Activated naive CD8-positive, alpha-beta T cell treated with anti-CD3 and anti-CD28 coated beads, Interleukin-2, amount 50 U/mL, for 24 hours (primary cell): Measurements from ENCODE around the gene KRTAP12-3.
"Not testable (repeated sequence)": the region's sequence is repeated elsewhere in the genome, so short reads cannot be mapped to it uniquely, and the experiment has no call there.

Experiments used
- ATAC-seq: fragments of 150-1000 bp; cut with Tn5 transposase; one replicate; pipeline ENCODE4 v1.10.0; 2021
- DNase-seq: peaks from one replicate; pipeline ENCODE4 v3.0.0; 2021
- H3K27ac Mint-ChIP-seq: one replicate; pipeline ENCODE4 v1.8.0; 2021; ENCODE audit warnings: mild to moderate bottlenecking, mixed read lengths
- H3K27me3 Mint-ChIP-seq: one replicate; pipeline ENCODE4 v1.8.0; 2021; ENCODE audit warnings: mixed read lengths
- H3K36me3 Mint-ChIP-seq: one replicate; pipeline ENCODE4 v1.8.0; 2021; ENCODE audit warnings: low read depth, mixed read lengths
- H3K4me1 Mint-ChIP-seq: one replicate; pipeline ENCODE4 v1.8.0; 2021; ENCODE audit warnings: mixed read lengths
- H3K4me3 Mint-ChIP-seq: one replicate; pipeline ENCODE4 v1.8.0; 2021; ENCODE audit warnings: mild to moderate bottlenecking, moderate library complexity, mixed read lengths
- H3K9me3 Mint-ChIP-seq: one replicate; pipeline ENCODE4 v1.8.0; 2021; ENCODE audit warnings: mixed read lengths

The KRTAP12-3 gene, protein sequence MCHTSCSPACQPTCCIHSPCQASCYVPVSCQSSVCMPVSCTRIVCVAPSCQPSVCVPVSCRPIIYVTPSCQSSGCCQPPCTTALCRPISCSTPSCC

GRCh38 chr21:44657635-44658540, at the start of gene KRTAP12-3:
TSS of gene KRTAP12-3 (plus strand) at chr21:44657932. CDS start at chr21:44657980, 48 bp downstream.
- peak; percentile 38 for ATAC-seq
- peaks cover 54% of the 10 kb centered on the region for H3K4me1 Mint-ChIP-seq
- H3K4me3 Mint-ChIP-seq, result peak within 1 kb of the TSS; percentile 62
- peak within 1 kb of the TSS; percentile 72 for H3K27ac Mint-ChIP-seq
- no peaks in the 10 kb centered on the region for H3K27me3 Mint-ChIP-seq
- H3K9me3 Mint-ChIP-seq, result peaks cover 31% of the 10 kb centered on the region
- H3K36me3 Mint-ChIP-seq, result peaks cover 6% of the 10 kb centered on the region
- no peak for DNase-seq

DNA sequence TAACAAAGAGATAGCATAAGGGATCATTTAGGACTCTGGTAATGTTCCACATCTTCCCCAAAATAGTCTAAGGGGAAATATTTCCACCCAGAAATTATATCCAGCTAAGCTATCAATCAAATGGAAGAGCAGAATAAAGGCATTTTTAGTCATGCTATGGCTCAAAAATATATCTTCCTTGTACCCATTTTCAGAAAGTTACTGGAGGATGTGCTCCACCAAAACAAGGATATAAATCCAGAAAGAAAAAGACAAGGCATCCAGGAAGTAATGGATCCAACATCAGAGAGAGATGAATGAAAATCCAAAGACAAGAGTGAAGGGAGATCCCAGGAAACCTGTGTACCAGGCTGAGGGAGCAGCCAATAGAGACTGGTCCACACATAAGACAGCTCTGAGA, 48.5 kb upstream of the KRTAP12-3 start:
- no peaks in the 10 kb centered on the region for H3K27me3 Mint-ChIP-seq
- peaks cover 26% of the 10 kb centered on the region for H3K9me3 Mint-ChIP-seq
- no peak overlapping the region for H3K4me3 Mint-ChIP-seq
- no peaks in the 10 kb centered on the region for H3K4me1 Mint-ChIP-seq
- ATAC-seq (no peak), DNase-seq (no peak)
- H3K36me3 Mint-ChIP-seq, result peaks cover 3% of the 10 kb centered on the region
- H3K27ac Mint-ChIP-seq, result no peak overlapping the region

- H3K4me1 Mint-ChIP-seq, H3K36me3 Mint-ChIP-seq, H3K27ac Mint-ChIP-seq, ATAC-seq, DNase-seq, H3K27me3 Mint-ChIP-seq, H3K4me3 Mint-ChIP-seq: not testable (repeated sequence)
- peaks cover 19% of the 10 kb centered on the region for H3K9me3 Mint-ChIP-seq
Observed at GRCh38 chr21:44610157-44610843, 47.4 kb upstream of the KRTAP12-3 start.

DNA sequence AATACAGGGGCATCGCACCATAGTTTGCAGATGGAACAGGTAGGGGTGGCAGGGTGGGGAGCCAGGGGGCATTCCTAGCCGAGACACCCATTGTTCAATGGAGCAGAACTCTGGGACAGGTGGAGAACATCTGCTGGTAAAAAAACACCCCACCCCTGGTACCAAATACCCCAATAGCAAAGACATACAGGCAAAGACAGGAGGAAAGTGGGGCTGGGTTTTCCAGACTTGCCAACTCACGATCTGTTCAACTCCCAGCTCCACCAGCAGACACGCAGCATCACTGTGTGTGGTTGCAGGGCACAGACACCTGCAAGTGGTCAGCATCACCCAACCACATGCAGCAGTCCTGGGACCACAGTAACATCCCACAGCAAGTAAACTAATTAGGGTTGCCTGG, 46.2 kb upstream of the KRTAP12-3 start:
- Mint-ChIP-seq H3K4me1 (peaks cover 6% of the 10 kb centered on the region), H3K4me3 (no peak overlapping the region), H3K27me3 (no peaks in the 10 kb centered on the region), H3K36me3 (peaks cover 3% of the 10 kb centered on the region), H3K9me3 (peaks cover 19% of the 10 kb centered on the region), H3K27ac (no peak overlapping the region)
- DNase-seq, result no peak
- ATAC-seq, result no peak

DNA sequence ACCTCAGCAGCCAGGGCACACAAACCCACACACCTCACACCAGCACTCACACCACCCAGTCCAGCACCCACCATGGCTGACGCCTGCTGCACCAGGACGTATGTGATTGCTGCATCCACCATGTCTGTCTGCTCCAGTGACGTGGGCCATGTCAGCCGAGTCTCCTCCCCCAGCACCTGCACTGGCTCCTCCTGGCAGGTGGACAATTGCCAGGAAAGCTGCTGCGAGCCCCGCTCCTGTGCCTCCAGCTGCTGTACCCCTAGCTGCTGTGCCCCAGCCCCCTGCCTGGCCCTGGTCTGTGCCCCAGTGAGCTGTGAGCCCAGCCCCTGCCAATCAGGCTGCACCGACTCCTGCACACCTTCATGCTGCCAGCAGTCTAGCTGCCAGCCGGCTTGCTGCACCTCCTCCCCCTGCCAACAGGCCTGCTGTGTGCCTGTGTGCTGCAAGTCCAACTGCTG, 45.7 kb upstream of the KRTAP12-3 start, which contains the start of gene KRTAP10-8:
Gene KRTAP10-8 (plus strand): TSS at position 51 of the 458 bp plus-strand sequence. CDS start 22 bp downstream, at position 73.
- H3K9me3 Mint-ChIP-seq, result peaks cover 19% of the 10 kb centered on the region
- peaks cover 3% of the 10 kb centered on the region for H3K36me3 Mint-ChIP-seq
- H3K27ac Mint-ChIP-seq, result no peak within 1 kb of the TSS
- ATAC-seq (no peak), DNase-seq (no peak)
- H3K27me3 Mint-ChIP-seq, result no peaks in the 10 kb centered on the region
- no peak within 1 kb of the TSS for H3K4me3 Mint-ChIP-seq
- H3K4me1 Mint-ChIP-seq, result peaks cover 9% of the 10 kb centered on the region

DNA sequence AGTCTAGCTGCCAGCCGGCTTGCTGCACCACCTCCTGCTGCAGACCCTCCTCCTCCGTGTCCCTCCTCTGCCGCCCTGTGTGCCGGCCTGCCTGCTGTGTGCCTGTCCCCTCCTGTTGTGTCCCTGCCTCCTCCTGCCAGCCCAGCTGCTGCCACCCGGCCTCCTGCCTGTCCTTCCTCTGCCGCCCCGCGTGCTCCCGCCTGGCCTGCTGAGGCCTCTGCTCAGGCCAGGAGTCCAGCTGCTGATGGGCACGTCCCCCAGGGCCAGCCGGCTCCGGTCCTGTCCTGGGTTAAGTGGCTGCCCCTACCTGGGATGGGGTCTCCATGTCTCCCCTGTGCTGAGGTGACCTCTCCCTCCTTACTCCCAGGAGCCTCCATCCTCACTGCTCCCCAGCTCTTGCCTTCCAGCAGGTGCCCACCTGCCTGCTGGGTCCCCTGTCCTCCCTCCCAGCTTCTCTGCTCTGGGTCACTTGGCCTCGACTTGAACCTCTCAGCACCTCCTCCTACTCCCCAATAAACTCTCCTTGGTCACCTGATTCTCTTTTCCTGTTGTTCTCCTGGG, 45.0 kb upstream of the KRTAP12-3 start:
- peaks cover 3% of the 10 kb centered on the region for H3K36me3 Mint-ChIP-seq
- ATAC-seq (no peak), DNase-seq (no peak)
- H3K4me1 Mint-ChIP-seq, result peaks cover 16% of the 10 kb centered on the region
- H3K9me3 Mint-ChIP-seq, result peaks cover 19% of the 10 kb centered on the region
- H3K4me3 Mint-ChIP-seq, result no peak overlapping the region
- H3K27ac Mint-ChIP-seq, result no peak overlapping the region
- no peaks in the 10 kb centered on the region for H3K27me3 Mint-ChIP-seq

DNA sequence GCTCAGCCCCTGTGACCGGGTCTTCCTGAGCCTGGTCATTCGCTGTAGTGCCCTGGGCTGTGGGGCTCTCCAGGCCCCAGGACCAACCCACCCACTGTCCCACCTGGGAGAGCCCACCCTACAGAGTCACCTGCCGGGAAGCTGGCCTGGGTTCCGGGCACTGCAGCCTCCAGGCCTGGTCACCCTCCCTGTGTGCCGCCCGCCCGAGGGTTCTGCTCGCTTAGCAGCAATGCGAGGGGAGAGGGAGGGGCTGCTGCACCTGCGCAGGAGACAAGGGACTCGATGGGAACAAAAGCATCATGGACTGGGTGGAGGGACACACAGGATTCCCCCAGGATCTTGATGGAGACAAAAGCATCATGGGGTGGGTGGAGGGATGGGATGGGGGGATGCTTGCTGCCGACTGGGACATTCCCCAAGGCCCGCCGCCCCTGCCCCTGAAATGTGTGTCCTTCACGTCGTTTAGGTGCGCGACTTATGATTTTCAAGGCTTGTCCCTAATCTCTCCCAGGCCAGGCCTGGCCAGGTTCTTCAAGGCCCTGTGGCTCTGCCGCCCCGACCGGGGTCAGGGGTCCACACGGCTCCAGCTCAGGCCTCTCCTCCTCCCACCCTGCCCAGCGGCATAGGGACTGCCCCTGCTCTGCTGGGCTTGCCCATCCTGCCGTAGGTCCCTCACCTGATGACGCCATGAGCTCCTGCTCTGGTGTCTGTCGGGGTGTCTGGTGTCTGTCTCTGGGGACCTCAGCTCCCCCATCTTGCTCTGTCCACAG, 44.2 kb upstream of the KRTAP12-3 start:
- Mint-ChIP-seq H3K27ac (no peak overlapping the region), H3K4me1 (peaks cover 24% of the 10 kb centered on the region), H3K9me3 (peaks cover 24% of the 10 kb centered on the region), H3K27me3 (no peaks in the 10 kb centered on the region), H3K4me3 (no peak overlapping the region), H3K36me3 (peaks cover 3% of the 10 kb centered on the region)
- ATAC-seq (no peak), DNase-seq (no peak)

DNA sequence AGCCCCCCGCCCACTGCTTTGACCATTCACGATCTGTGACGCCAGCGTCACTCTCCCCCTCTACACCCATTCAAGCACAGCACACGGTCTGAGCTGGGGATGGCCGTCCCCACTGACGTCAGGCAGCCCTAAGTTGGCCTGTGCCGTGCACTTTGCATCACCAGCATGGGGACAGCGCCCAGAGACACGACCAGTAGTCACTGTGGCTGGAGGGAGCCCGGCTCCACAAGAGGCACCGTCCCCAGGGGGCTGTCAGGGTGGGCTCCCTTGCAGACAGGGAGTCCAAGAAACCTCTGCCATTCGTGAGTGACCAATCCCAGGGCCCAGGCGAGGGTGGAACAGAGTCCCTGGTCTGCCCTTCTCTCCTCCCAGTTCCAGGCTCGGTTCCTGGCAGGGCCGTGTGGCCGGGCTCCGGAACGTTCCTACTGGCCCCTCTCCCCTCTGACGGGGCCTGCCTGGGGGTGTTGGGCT, 43.5 kb upstream of the KRTAP12-3 start:
- Mint-ChIP-seq H3K9me3 (peaks cover 25% of the 10 kb centered on the region), H3K4me3 (no peak overlapping the region), H3K27me3 (no peaks in the 10 kb centered on the region), H3K36me3 (peaks cover 9% of the 10 kb centered on the region), H3K27ac (no peak overlapping the region), H3K4me1 (peaks cover 30% of the 10 kb centered on the region)
- ATAC-seq (no peak), DNase-seq (no peak)

- no peaks in the 10 kb centered on the region for H3K27me3 Mint-ChIP-seq
- ATAC-seq, result no peak
- H3K4me3 Mint-ChIP-seq, result no peak overlapping the region
- DNase-seq, result no peak
- H3K4me1 Mint-ChIP-seq, result peaks cover 37% of the 10 kb centered on the region
- peaks cover 14% of the 10 kb centered on the region for H3K36me3 Mint-ChIP-seq
- H3K27ac Mint-ChIP-seq, result no peak overlapping the region
- H3K9me3 Mint-ChIP-seq, result peaks cover 25% of the 10 kb centered on the region
Observed at GRCh38 chr21:44614961-44615391, 42.8 kb upstream of the KRTAP12-3 start.

DNA sequence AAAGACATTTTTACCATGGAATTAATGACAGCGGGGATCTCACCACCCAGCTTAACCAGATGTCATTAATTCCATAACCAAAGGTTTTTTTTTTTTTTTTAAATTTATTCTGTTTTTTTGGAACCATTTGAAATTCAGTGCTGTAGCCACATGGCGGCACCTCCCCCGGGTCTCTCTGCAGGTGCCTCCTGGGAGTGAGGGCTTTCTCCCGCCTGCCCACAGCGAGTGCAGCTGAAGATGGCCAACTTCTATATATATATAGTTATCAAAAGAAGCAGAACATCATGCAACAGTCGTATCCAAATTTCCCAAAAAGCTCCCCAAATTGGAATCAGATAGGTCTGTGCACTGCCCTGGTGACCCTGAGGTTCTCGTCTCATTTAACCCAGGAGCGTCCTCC, 42.3 kb upstream of the KRTAP12-3 start:
- no peak overlapping the region for H3K4me3 Mint-ChIP-seq
- peaks cover 28% of the 10 kb centered on the region for H3K9me3 Mint-ChIP-seq
- H3K4me1 Mint-ChIP-seq, result peaks cover 37% of the 10 kb centered on the region
- no peak overlapping the region for H3K27ac Mint-ChIP-seq
- H3K27me3 Mint-ChIP-seq, result no peaks in the 10 kb centered on the region
- peaks cover 16% of the 10 kb centered on the region for H3K36me3 Mint-ChIP-seq
- ATAC-seq, result no peak
- DNase-seq, result no peak

- no peak overlapping the region for H3K27ac Mint-ChIP-seq
- no peak for DNase-seq
- H3K36me3 Mint-ChIP-seq, result peaks cover 21% of the 10 kb centered on the region
- no peak for ATAC-seq
- H3K4me1 Mint-ChIP-seq, result peaks cover 37% of the 10 kb centered on the region
- no peaks in the 10 kb centered on the region for H3K27me3 Mint-ChIP-seq
- H3K4me3 Mint-ChIP-seq, result no peak overlapping the region
- H3K9me3 Mint-ChIP-seq, result peaks cover 33% of the 10 kb centered on the region
Observed at GRCh38 chr21:44615911-44616590, 41.7 kb upstream of the KRTAP12-3 start.

DNA sequence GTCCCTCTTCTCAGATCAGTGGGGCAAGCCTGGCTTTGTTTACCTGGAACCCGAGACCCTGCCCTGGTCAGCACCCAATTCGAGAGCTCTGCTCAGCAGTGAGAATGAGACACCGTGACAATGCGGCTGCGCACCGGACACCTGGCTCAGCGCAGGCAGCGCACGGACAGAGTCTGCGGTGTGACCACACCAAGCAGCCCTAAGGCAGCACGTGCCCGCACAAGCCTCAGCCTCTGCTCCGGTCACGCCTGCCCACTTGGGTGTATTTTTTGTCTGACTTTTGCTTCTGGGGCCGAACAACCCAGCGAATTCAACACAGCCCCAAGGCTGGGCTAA, 41.2 kb upstream of the KRTAP12-3 start:
- peaks cover 37% of the 10 kb centered on the region for H3K4me1 Mint-ChIP-seq
- no peak overlapping the region for H3K4me3 Mint-ChIP-seq
- H3K36me3 Mint-ChIP-seq, result peaks cover 21% of the 10 kb centered on the region
- no peak for DNase-seq
- peaks cover 29% of the 10 kb centered on the region for H3K9me3 Mint-ChIP-seq
- H3K27ac Mint-ChIP-seq, result no peak overlapping the region
- no peaks in the 10 kb centered on the region for H3K27me3 Mint-ChIP-seq
- no peak for ATAC-seq

- H3K4me1 Mint-ChIP-seq, result peaks cover 37% of the 10 kb centered on the region
- H3K27me3 Mint-ChIP-seq, result no peaks in the 10 kb centered on the region
- H3K27ac Mint-ChIP-seq, result no peak overlapping the region
- H3K4me3 Mint-ChIP-seq, result no peak overlapping the region
- peaks cover 27% of the 10 kb centered on the region for H3K9me3 Mint-ChIP-seq
- DNase-seq, result no peak
- peaks cover 21% of the 10 kb centered on the region for H3K36me3 Mint-ChIP-seq
- no peak for ATAC-seq
Observed at GRCh38 chr21:44617071-44617501, 40.6 kb upstream of the KRTAP12-3 start.
